ENCODE results near the gene CTNNBL1.
"Not testable (repeated sequence)": the region's sequence is repeated elsewhere in the genome, so short reads cannot be mapped to it uniquely, and the experiment has no call there.

The CTNNBL1 gene

DNA sequence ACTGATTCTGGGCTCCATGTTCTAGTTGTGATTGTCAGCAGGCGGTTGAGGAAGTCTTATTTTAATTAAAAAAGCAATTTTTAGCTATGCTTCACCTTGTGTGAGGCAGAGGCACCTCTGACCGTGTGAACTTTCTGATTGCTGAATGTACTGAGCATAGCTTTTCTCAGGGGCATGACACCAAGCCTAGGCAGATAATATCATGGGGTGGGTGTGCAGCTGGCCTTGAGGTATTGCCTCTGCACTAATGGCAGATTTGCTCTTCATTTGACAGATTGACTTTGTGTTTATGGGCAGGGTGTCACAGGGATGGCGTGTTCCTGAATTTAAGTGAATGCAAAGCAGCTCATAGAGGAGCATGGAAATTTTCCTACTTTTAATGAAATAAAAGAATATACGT, 19.6 kb downstream of the CTNNBL1 start:
- DNase-seq = no peak

DNA sequence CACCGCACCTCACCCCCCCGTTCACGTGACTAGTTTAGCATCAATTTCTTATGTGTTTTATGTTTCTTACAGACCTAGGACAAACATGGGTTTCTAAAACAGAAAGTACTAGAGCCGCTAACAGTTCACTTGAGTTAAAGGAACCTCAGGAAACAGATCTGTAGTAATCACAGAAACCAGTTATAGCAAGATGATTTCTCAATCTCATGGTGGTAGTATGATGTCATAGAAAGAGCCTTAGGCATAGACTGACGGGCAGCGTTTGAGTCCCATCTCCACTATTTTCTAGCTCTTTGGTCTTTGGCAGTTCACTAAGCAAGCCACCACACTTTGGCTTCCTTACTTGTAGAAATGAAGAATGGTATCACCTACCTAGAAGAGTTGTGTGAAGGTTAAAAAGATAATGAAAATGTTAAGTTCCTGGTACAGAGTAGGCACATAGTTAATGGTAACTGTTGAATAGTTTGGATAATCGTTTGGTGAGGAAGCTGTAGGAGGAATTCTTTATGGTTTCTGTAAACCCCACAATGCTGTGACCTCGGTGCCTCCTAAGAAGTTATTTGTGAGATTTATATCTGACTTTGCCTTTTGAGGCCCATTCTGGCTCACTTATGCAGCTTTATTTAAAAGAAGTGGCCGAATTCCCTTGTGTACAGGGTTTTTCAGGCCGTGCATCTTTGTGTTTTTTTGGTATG, 21.3 kb downstream of the CTNNBL1 start:
- no peak for DNase-seq

DNA sequence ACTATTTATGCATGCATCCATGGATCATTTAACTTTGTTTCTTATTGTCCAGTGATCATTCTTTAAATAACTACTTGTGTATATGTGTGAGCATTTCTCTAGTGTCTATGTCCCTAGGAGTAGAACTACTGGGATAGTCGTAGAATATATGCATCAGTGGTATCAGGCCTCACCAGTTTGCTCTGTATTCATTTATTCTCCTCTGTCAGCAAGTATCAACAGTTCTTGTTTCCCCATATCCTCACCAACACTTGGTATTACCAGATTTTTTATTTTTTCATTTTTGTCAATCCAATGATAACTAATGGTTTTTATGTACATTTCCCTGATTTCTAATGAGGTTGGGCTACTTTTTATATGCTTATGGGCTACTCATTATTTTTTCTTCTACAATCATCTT, 27.9 kb downstream of the CTNNBL1 start:
- no peak for DNase-seq

DNA sequence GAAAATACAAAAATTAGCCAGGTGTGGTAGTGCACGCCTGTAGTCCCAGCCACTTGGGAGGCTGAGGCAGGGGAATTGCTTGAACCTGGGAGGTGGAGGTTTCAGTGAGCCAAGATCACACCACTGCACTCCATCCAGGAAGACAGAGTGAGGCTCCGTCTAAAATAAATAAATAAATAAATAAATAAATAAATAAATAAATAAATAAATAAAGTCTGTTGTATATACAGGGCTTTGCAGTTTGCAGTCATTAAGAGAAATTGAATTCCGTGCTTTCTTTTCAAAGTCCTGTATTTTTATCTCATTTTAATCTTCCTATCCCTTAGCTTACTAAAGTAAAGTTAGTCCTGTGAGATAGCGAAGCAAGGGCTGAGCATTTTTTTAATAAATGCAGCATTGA, 28.5 kb downstream of the CTNNBL1 start:
- DNase-seq = not testable (repeated sequence)

DNA sequence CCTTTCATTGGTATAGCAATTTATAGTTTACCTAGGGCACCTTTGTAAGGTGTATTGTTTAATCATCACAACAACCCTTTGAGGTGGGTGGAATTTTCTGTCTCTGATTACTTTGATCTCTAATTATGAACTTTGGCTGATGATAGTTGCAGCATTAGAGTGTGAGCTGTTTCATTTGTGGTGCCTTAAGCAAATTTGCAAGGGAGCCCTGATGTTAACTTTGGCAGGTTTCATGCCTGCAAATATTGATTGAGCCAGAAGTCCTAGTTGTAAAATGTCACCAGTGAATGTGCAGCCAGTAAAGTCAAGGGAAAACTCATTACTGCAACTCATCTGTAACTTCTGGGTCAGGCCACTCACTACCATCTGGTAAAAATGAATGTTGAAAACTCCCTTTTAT, 29.8 kb downstream of the CTNNBL1 start:
- DNase-seq = no peak

DNA sequence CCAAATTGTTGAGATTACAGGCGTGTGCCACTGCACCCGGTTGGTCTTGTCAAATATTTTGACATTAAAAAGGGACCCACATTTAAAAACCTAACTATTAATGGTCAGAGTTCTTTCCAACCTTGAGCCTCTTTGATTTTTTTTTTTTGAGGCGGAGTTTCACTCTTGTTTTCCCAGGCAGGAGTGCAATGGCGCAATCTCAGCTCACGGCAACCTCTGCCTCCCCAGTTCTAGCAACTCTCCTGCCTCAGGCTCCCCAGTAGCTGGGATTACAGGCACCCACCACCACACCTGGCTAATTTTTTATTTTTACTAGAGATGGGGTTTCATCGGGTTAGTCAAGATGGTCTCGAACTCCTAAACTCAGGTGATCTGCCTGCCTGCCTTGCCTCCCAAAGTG, 31.3 kb downstream of the CTNNBL1 start:
- DNase-seq = no peak

DNA sequence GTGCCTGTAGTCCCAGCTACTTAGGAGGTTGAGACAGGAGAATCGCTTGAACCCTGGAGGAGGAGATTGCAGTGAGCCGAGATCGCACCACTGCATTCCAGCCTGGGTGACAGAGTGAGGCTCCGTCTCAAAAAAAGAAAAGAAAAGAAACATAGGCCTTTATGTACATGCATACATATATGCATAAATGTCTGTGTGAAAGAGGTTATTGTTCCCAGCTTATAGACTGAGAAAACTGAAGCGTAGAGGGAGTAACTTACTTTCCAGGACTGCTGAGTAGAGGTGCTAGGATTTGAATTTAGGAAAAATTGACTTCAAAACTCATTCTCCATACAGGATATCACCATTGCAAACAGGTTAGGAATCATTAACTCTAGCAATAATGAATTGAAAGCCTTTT, 32.0 kb downstream of the CTNNBL1 start:
- no peak for DNase-seq

DNA sequence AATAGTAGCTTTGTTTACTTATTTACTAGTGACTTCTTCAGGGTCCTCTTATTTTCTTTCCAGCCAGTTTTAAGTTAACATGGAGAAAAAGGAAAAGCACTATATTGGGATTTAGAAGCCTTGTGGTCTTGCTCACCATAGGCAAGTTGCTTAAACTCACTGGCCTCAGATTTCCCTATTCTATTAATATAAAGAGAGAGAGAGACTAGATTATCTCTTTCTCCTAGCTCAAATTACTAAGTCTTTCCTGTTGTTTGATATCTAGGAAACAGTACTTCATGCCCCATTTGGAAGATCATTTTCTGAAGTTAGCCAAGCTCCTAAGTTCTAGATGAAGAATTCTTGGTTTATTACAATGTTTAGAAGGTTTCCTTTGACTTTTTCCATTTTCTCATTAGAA, 32.5 kb downstream of the CTNNBL1 start:
- no peak for DNase-seq

DNA sequence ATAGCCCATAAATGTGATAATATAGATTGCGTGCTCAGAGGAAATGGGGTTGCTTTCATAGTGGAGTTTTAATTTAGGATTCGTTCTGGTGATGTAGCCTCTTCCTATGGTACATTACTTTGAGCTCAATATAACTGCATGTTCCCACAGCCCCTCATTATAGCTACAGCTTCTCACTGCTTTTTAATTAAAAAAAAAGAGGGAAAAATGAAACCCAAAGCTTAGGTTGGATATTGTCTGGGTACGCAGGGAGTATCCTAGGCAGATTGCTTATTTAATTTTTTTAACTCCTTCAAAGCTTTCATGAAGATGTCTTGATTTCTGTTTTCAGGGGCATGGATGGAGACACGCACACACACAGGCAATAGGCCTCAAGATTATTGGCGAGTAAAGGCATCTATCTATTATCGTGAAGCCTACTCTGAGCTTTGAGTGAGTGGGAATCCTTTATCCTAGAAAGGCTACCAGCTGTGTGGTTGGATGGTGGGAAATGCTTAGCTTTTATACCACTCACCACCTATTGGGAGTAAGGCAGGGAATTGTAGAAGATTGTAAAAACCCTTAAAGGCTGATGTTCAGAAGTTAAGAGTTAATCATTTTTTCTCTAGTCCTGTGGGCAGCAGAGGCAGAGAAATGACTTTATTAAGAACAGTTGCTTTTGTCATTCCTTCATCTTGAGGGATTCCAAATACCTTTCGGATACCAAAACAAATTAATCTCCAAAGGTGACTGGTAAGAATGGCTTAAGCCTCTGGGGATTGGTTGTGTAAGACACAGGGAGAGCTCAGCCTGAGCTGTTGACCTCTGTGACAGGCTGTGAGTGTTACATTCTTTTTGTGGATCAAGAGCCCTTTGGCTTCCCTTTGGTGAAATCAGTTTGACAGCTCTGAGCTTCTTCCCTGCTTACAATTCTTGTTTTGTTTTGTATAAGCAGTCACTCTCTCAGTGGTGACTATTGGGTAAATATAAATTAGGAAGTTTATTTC, 33.4 kb downstream of the CTNNBL1 start:
- no peak for DNase-seq

DNA sequence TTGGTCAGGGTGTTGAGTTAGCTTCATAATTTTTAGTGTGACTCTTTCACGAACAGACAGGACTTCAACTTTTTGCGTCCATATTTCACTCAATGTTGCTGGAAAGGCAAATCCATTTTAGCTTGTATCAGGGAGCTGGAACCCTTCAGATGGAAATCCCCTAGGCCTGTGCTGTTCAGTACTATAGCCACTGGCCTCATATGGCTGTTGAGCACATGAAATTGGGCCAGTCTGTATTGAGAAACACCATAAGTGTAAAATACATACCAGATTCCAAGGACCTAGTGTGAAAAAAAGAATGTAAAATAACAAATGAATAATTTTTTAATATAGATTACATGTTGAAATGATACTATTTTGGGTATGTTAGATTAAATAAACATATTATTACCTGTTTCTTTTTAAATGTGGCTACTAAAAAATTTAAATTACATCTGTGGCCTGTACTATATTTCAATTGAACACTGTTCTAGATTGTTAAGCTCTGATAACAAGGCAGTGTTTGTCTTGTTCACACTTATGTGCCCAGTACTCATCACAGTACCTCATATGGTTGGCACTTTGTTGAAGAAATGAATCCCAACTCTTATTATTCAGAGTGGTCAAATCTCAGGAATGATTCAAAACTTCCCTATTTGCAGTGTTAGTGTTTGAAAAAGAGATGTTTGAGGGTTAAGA, 34.3 kb downstream of the CTNNBL1 start:
- DNase-seq = no peak

DNA sequence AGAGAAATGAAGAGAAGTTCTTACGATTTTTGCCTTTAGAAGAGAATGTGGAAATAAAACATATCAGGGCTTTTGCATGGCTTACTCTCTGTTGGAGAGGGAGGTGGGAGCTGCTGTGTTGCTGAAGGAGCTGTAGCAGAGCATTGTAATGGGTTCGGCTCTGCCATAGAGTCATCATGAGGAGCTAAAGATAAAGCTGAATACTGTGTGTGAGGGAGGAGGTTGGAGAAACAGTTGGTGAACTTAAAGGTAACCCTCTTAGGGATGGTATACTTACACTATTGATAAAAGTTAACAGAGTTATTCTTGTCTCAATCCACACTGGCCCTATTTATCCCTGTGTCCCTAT, 34.8 kb downstream of the CTNNBL1 start:
- DNase-seq = peak; percentile 24

DNA sequence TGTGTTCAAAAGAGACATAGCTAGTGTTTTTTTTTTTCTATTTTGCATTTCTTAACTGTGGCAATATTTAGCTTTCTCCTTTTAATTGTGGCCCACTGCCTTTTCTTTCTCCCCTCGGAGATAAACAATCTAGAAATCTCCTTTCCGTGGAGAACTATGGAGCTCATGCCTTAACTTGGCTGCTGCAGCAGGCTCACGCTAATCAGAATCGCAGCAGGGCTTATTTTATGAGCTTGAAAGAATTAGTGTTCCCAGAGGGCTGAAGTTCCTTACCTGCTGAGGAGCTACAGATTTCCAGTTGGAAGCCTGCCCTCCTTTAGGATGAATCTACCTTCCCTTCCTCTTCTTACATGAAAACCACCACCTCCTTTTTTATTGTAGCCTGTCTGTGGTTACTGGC, 35.6 kb downstream of the CTNNBL1 start:
- DNase-seq = no peak

DNA sequence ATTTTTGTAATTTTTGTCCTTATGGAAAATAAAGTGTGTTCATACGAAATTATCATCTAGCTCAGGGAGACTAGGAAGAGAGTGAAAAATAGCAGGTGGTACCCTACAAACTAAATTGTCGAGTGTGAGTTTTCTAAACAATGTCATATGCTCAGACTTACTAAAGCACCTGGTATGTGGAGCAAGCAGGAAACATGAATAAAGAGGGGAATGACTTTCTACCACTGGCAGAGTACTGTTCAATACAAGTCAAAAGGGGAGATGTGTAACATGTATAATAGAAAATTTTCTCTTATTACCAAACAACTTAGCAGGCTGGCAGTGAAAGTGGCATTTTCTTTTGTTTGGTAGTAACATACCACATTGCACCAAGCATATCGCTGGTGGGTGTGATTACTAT, 36.1 kb downstream of the CTNNBL1 start:
- DNase-seq = no peak

DNA sequence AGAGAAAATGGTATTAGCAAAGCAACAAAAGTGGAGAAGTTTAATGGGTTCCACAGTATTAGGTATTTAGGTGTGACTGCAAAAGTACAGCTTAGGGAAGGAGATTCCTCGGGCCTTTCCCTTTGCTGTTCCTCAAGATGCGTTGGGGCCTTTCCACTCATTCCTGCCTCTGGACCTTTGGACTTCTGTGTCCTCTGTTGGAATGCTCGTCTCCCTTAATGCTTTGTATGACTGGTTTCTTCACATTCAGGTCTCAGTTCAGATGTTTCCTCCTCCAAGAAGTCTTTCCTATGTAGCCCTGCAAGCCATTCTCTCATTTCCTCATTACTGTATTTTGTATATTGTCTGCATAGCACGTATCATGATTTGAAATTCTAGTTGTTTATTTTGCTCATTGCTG, 39.6 kb downstream of the CTNNBL1 start:
- DNase-seq = no peak

DNA sequence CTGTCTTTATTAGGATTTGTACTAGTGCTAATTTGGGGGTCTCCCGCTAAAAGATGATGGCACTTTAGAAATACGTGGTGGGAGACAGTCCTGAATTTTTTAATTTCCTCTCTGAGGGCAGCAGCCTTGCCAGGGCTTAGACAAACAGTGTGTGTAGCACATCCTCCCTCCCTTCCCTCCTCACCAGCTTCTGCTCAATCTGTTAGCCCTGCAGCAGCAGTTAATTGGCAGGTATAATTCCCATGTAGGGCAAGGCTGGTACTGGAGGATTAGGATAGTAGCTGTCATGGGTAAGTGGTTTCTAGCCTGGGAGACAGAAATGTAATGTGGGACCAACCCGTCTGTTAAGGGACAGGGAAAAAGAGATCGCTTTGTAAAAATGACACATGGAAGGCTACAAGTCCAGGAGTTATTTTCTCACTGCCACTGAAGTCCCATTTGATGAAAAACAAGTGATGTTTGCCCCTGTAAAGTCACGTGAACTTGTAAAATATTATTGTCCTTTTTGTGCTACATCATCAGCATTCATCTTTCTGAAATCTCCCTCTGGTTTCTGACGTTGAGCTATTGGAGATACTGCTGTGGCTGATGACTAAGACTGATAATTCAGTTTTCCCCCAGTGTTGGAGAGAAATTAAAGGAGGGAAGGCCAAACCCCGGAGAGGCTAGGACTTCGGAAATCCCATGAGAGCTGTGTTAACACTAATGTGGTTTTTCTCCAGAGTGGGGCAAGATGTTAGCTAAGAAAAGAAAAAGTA, 40.6 kb downstream of the CTNNBL1 start:
- no peak for DNase-seq

DNA sequence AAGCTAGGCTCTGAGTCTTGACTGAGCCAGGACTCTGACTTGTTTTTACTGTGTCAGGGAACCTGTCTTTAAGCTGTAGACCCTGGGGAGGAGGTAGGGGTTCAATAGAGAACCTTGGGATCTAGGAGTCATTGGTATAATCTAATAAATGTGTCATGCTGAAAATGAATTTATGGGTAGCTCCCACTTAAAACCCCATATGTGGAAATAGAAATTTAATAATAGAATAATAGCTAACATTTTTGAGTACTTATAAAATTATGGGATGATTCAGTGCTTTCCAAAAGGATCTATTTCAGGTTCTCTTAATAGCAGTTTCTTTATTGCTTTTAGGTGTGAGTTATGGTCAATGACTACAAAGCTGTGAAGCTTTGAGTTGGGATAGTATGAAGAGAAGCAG, 41.7 kb downstream of the CTNNBL1 start:
- DNase-seq = no peak

DNA sequence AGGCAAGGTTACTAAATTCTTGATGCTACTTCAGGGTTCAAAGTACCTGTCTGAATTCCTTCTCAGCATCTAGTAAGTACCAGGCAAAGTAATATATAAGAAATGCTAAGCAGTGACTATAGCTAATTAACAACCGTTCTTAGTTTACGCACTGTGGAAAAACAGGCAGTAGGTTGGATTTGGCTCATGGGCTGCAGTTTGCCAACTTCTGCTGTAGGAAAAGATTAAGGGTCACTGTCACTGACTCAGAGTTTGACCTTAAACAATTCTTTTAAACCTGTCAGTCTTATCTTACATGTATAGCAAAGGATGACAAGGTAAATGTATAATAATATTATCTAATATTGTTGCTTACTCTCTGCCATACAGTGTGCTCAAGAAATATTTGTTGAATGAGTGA, 42.3 kb downstream of the CTNNBL1 start:
- DNase-seq = no peak

DNA sequence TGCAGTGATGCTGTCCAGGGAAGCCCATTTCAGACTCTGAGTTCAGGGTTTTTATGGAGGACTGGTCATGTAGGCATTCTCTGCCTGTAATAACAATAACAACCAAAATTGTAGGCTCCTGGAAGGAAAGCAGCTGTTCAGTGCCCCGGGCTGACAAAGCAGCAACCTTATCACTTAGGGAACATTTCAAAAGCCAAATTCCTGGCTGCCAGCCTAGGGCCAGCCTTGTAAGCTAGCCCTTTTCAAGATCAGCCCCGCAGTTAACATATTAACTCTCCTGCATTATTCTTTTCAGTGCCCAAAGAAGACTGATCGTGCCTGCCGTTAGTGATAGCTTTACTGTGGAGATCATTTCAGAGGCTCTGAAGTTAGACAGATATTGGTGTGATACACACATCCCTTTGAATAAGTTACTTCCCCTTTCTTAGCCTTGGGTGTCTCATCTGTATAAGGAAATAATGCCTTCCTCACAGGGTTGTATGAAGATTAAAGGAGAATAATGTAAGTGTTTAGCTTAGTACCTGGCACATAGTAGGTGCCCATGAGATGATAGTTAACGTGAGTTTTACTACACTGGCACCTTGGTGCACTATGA, 44.1 kb downstream of the CTNNBL1 start:
- peak; percentile 87 for DNase-seq

DNA sequence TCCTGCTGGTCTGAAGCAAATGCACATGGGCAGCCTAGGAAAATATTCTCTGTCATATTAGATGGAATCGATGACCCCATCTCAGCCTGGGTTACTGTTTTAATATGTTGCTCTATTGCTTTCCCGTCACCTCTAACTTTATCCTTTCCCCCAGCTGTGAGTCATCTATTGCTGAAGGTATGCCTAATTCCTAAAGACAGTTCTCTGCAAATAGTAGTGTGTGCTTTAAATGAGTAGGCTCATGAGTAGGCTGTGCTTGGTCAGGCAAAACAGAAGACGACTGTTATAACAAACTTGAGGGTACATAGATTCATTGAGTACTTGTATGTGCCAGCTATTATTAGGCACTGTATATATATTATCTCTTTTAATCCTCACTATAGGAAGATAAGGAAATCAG, 47.2 kb downstream of the CTNNBL1 start:
- DNase-seq = no peak

DNA sequence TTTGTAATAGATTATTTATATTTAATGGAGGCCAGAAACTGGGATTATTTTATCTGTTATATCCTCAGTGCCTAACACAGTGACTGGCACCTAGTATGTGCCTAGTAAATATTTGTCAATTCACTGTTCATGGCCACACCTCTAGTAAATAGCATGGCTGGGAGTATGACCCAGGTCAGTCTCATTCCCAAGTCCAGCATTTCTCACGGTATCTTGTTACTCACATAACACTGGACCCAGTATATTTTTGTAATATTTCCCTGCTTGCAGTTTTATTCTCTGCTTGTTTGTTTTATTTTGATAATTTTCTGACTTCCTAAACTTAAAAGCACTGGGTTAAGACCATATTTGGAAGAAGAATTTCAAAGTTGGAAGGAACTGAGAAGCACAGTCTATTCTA, 47.7 kb downstream of the CTNNBL1 start:
- no peak for DNase-seq

DNA sequence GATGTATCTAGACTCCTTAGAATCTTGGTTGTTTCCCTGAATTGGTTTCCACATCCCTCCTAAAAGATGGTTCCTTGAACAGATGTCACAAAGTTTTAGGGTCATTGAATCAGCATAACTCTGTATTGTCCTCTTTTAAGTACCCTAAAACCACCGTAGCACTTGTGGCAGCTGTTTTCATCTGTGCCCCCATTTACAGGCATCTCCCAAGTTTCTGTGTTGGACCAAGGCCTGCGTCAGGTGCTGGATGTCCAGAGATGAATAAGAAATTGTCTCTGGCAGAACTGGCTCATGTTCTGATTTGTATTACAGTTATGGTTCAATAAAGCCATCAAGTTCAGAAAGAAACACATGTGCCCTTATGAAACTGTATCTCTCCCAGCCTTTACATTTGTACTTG, 48.3 kb downstream of the CTNNBL1 start:
- no peak for DNase-seq

DNA sequence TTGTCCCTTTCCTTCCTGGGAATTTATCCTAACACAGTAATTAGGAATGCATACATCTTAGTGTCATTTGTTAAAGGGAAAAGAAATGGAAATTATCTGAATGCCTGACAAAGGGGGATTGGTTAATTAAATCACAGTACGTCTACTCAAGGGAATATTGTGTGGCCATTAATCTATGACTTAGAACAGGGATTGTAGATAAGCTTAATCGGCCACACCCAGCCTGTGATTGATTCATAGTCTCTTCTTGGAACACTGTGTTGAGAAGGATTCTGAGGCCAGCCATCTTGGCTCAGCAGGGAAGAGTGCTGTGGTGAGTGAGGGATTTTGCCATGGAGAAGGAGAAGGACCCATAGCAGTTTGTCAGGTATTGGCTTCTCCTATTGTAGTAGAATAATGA, 50.5 kb downstream of the CTNNBL1 start:
- no peak for DNase-seq

DNA sequence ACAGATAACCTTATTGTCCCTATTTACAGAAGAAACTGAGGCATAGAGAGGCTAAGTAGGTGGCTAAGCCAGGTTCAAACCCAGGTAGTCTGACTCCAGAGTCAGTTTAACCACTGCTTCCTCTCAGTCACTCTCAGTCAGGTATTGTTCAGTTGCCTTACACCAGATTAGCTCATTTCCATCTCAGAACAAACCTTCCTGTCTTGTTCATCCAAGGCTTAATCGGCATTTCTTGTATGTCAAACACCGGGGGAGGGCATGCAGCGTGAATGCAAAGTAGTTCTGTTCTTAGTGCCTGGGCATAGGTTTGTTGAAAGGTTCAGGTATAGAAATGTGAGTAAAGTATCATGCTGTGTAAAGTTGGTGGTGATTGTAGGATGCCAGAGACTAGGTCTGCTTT, 51.7 kb downstream of the CTNNBL1 start:
- DNase-seq = no peak
